Measurements from ENCODE around the gene DCXR.

DNA sequence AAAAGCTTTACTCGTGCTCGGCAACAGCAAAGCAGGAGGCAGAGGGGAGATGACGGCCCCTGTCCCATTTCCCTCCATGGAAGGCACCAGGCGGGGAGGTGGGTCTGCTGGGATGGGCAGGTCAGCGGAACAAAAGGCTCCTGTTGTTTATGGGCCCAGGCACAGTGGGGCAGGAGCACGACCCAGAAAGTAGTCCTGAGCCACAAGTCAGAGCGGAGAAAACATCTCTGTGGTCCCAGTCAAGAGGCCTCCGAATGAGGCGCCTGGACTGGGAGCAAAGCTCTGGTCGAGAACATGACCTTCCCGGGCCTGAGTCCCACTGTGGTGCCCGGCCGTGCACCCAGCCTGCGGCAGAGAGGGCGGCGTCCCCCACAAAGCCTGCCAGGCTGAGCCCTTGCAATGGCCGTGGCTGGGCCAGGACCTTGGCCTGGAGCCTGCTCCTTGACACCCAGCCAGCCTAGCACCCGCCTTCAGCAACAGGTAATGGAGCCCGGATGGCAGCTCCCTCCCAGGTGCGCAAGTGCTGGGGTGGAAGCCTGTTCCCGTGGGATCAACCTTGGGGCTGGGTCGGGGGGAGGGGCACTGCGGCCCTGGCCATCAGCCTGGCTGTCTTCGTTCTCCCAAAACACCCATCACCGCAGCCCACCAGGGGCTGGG is 10.5 kb upstream of the DCXR start:
- TF ChIP-seq EP300 (IDR thresholded peaks at IDR 0.05; ENCODE audit: low read depth), result no peak
- no peak for TF ChIP-seq CTCF (IDR thresholded peaks at IDR 0.05)
- no peak for TF ChIP-seq POLR2A (IDR thresholded peaks at IDR 0.05)

Data from transverse colon (tissue), 3 donors.